Measurements from ENCODE around the gene PDLIM5.

GRCh38 chr4:94452476-94453371 lies 982 bp downstream of the PDLIM5 start:
- TF ChIP-seq CSRNP3 (CRISPR knock-in tag; IDR thresholded peaks at IDR 0.05) = no peak
- TF ChIP-seq RARB (CRISPR knock-in tag; IDR thresholded peaks at IDR 0.05) = no peak
- TF ChIP-seq CSDC2 (CRISPR knock-in tag; IDR thresholded peaks at IDR 0.05) = no peak
- no peak for TF ChIP-seq ARNTL (CRISPR knock-in tag; IDR thresholded peaks at IDR 0.05; ENCODE audit: borderline replicate concordance, low read depth)
- TF ChIP-seq ZNF8 (CRISPR knock-in tag; IDR thresholded peaks at IDR 0.05) = no peak
- no peak for TF ChIP-seq ZC3H10 (CRISPR knock-in tag; IDR thresholded peaks at IDR 0.05)
- no peak for TF ChIP-seq PPARA (CRISPR knock-in tag; IDR thresholded peaks at IDR 0.05; ENCODE audit: borderline replicate concordance)

Data from SK-N-SH treated with all-trans-retinoic acid at 6 μM for 48 hours (cell line).